OCI-LY1 (cell line): Measurements from ENCODE around the gene ANKRD42.
A peak's percentile ranks its signal among the peaks of the same experiment; 100 is the strongest.

Experiments used
- H2AFZ ChIP-seq: fragments of 200-600 bp; sonication (generic), shearing (Covaris generic); 2 replicates; pipeline ENCODE4 v1.6.0; 2014; ENCODE audit warnings: antibody characterized with exemption, mild to moderate bottlenecking, low read length
- H3F3A ChIP-seq: fragments of 200-600 bp; sonication (generic), shearing (Covaris generic); 2 replicates; pipeline ENCODE4 v1.6.0; 2014; ENCODE audit warnings: mild to moderate bottlenecking, antibody characterized with exemption, low read length, moderate library complexity; ENCODE audit not compliant: insufficient read depth
- H3K27ac ChIP-seq: fragments of 200-600 bp; sonication (generic); 2 replicates; pipeline ENCODE4 v1.5.1; 2014; ENCODE audit warnings: low read length, mixed run types, mild to moderate bottlenecking, low read depth; ENCODE audit not compliant: poor library complexity, severe bottlenecking
- H3K27me3 ChIP-seq: fragments of 200-600 bp; sonication (generic); 2 replicates; pipeline ENCODE4 v1.6.0; 2014; ENCODE audit warnings: antibody characterized with exemption, mild to moderate bottlenecking, low read length, moderate library complexity; ENCODE audit not compliant: insufficient read depth
- H3K36me3 ChIP-seq: fragments of 200-600 bp; sonication (generic); 2 replicates; pipeline ENCODE4 v1.6.1; 2014; ENCODE audit warnings: mild to moderate bottlenecking, antibody characterized with exemption, low read length, moderate library complexity, mixed read lengths; ENCODE audit not compliant: insufficient read depth
- H3K4me1 ChIP-seq: fragments of 200-600 bp; sonication (generic); 2 replicates; pipeline ENCODE4 v1.5.1; 2014; ENCODE audit warnings: mild to moderate bottlenecking, low read length, moderate library complexity; ENCODE audit not compliant: insufficient read depth, severe bottlenecking
- H3K4me2 ChIP-seq: fragments of 200-600 bp; sonication (generic), shearing (Covaris generic); 2 replicates; pipeline ENCODE4 v1.6.1; 2014; ENCODE audit warnings: low read length
- H3K4me3 ChIP-seq: fragments of 200-600 bp; sonication (generic); 2 replicates; pipeline ENCODE4 v1.5.1; 2014; ENCODE audit warnings: low read length, low read depth, mild to moderate bottlenecking, mixed read lengths; ENCODE audit not compliant: poor library complexity, severe bottlenecking
- H3K79me2 ChIP-seq: fragments of 200-600 bp; shearing (Covaris generic); 2 replicates; pipeline ENCODE4 v1.6.1; 2016; ENCODE audit warnings: mixed run types, low read length, mixed read lengths; ENCODE audit not compliant: insufficient read depth
- H3K9ac ChIP-seq: fragments of 200-600 bp; sonication (generic), shearing (Covaris generic); 2 replicates; pipeline ENCODE4 v1.6.1; 2014; ENCODE audit warnings: mild to moderate bottlenecking, low read length, mixed read lengths
- H3K9me2 ChIP-seq: fragments of 200-600 bp; sonication (generic), shearing (Covaris generic); 2 replicates; pipeline ENCODE4 v1.6.1; 2014; ENCODE audit warnings: low read depth, mild to moderate bottlenecking, low read length, mixed read lengths
- H3K9me3 ChIP-seq: fragments of 200-600 bp; shearing (Covaris generic); 2 replicates; pipeline ENCODE4 v1.6.1; 2014; ENCODE audit warnings: low read length, mixed read lengths
- H4K20me1 ChIP-seq: fragments of 200-600 bp; sonication (generic), shearing (Covaris generic); 2 replicates; pipeline ENCODE4 v1.6.0; 2016; ENCODE audit warnings: mild to moderate bottlenecking, low read length; ENCODE audit not compliant: insufficient read depth
- CTCF ChIP-seq: fragments of 200-600 bp; sonication (generic), shearing (Covaris generic); IDR thresholded peaks from 2 replicates; pipeline ENCODE4 v1.5.1; 2017; ENCODE audit warnings: mild to moderate bottlenecking, antibody characterized with exemption, low read length, moderate library complexity, mixed read lengths
- EZH2 ChIP-seq: fragments of 200-600 bp; sonication (generic), shearing (Covaris generic); IDR thresholded peaks from 2 replicates; pipeline ENCODE4 v1.8.0; 2017; ENCODE audit warnings: borderline replicate concordance, mixed run types, mild to moderate bottlenecking, antibody characterized with exemption, low read length, moderate library complexity, mixed read lengths

The ANKRD42 gene

GRCh38 chr11:83158357-83158786 is 35.1 kb upstream of the ANKRD42 start:
- Histone ChIP-seq H3K4me1 (peaks cover 53% of the 10 kb centered on the region), H3F3A (no peaks in the 10 kb centered on the region; the same call in 1 of the 2 replicates), H3K79me2 (peaks cover 63% of the 10 kb centered on the region), H3K27ac (peak overlapping the region; percentile 86), H3K27me3 (no peaks in the 10 kb centered on the region), H3K4me2 (peak overlapping the region; percentile 95), H2AFZ (no peak overlapping the region), H3K36me3 (peaks cover 53% of the 10 kb centered on the region), H3K9me3 (no peaks in the 10 kb centered on the region), H4K20me1 (0 out of 2 replicates have a peak, but pooled peaks cover 4% of the 10 kb centered on the region), H3K9me2 (no peaks in the 10 kb centered on the region), H3K4me3 (peak overlapping the region; percentile 98), H3K9ac (peak overlapping the region; percentile 99)
- TF ChIP-seq CTCF (no peak), EZH2 (no peak)

- H4K20me1 ChIP-seq, result 0 out of 2 replicates have a peak, but pooled peaks cover 4% of the 10 kb centered on the region
- no peak overlapping the region for H2AFZ ChIP-seq
- no peaks in the 10 kb centered on the region; the same call in 1 of the 2 replicates for H3F3A ChIP-seq
- H3K36me3 ChIP-seq, result peaks cover 61% of the 10 kb centered on the region
- H3K79me2 ChIP-seq, result peaks cover 71% of the 10 kb centered on the region
- H3K4me3 ChIP-seq, result peak overlapping the region; percentile 98
- no peaks in the 10 kb centered on the region for H3K9me2 ChIP-seq
- no peaks in the 10 kb centered on the region for H3K27me3 ChIP-seq
- H3K9ac ChIP-seq, result peak overlapping the region; percentile 99
- H3K9me3 ChIP-seq, result no peaks in the 10 kb centered on the region
- TF ChIP-seq EZH2 (no peak), CTCF (no peak)
- peak overlapping the region; percentile 95 for H3K4me2 ChIP-seq
- H3K27ac ChIP-seq, result peak overlapping the region; percentile 86
- H3K4me1 ChIP-seq, result peaks cover 53% of the 10 kb centered on the region
Observed at GRCh38 chr11:83158965-83159901, 34.3 kb upstream of the ANKRD42 start.

- H3K9me2 ChIP-seq, result no peaks in the 10 kb centered on the region
- no peak overlapping the region for H3K27ac ChIP-seq
- peaks cover 75% of the 10 kb centered on the region for H3K79me2 ChIP-seq
- H3K9me3 ChIP-seq, result no peaks in the 10 kb centered on the region
- 0 out of 2 replicates have a peak, but pooled peaks cover 4% of the 10 kb centered on the region for H4K20me1 ChIP-seq
- no peaks in the 10 kb centered on the region for H3K27me3 ChIP-seq
- peak overlapping the region; percentile 99 for H3K9ac ChIP-seq
- H3K4me3 ChIP-seq, result peak overlapping the region; percentile 98
- H3K36me3 ChIP-seq, result peaks cover 70% of the 10 kb centered on the region
- H2AFZ ChIP-seq, result no peak overlapping the region
- H3F3A ChIP-seq, result no peaks in the 10 kb centered on the region
- TF ChIP-seq CTCF, result no peak
- TF ChIP-seq EZH2, result no peak
- H3K4me1 ChIP-seq, result peaks cover 46% of the 10 kb centered on the region
- peak overlapping the region; percentile 95 for H3K4me2 ChIP-seq
Observed at GRCh38 chr11:83159902-83160865, 33.3 kb upstream of the ANKRD42 start.
